ENCODE data around the gene ATP8A2. TPM values are rescaled to one million over a fixed set of nuclear protein-coding genes. Genes with fewer than 3 reads are reported as not detected.

The ATP8A2 gene
- total RNA-seq, 4 donors from 2014 or later: 0.29 to 0.65 (median 0.46) TPM

GRCh38 chr13:25910243-25910642 lies 538.5 kb downstream of the ATP8A2 start:
- no peak overlapping the region for H3K27ac ChIP-seq (replicated peaks in 1 of 4)
- TF ChIP-seq POLR2AphosphoS5 (IDR thresholded peaks at IDR 0.05) (no peak), POLR2A (IDR thresholded peaks at IDR 0.05; ENCODE audit: low read depth) (no peak), EP300 (IDR thresholded peaks at IDR 0.05) (no peak)
- TF ChIP-seq, protein P1, sequence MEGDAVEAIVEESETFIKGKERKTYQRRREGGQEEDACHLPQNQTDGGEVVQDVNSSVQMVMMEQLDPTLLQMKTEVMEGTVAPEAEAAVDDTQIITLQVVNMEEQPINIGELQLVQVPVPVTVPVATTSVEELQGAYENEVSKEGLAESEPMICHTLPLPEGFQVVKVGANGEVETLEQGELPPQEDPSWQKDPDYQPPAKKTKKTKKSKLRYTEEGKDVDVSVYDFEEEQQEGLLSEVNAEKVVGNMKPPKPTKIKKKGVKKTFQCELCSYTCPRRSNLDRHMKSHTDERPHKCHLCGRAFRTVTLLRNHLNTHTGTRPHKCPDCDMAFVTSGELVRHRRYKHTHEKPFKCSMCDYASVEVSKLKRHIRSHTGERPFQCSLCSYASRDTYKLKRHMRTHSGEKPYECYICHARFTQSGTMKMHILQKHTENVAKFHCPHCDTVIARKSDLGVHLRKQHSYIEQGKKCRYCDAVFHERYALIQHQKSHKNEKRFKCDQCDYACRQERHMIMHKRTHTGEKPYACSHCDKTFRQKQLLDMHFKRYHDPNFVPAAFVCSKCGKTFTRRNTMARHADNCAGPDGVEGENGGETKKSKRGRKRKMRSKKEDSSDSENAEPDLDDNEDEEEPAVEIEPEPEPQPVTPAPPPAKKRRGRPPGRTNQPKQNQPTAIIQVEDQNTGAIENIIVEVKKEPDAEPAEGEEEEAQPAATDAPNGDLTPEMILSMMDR (IDR thresholded peaks at IDR 0.05): no peak
- H3K27me3 ChIP-seq: no peaks in the 10 kb centered on the region
- DNase-seq (ENCODE audit: extremely low spot score): no peak
- WGBS: 93% methylated on average over 4 of the region's 4 CpGs
- H3K9me3 ChIP-seq: no peaks in the 10 kb centered on the region
- H3K36me3 ChIP-seq: no peaks in the 10 kb centered on the region
- no peak overlapping the region for H3K4me3 ChIP-seq
- H3K4me1 ChIP-seq: no peaks in the 10 kb centered on the region
- intact Hi-C loops (cut with DNase I): no loop called here

GRCh38 chr13:25910991-25911419 lies 539.2 kb downstream of the ATP8A2 start:
- TF ChIP-seq POLR2A (IDR thresholded peaks at IDR 0.05; ENCODE audit: low read depth): no peak
- no peak for TF ChIP-seq EP300 (IDR thresholded peaks at IDR 0.05)
- TF ChIP-seq POLR2AphosphoS5 (IDR thresholded peaks at IDR 0.05): no peak
- TF ChIP-seq, protein P1 (IDR thresholded peaks at IDR 0.05): no peak
- Histone ChIP-seq H3K9me3 (no peaks in the 10 kb centered on the region), H3K4me3 (no peak overlapping the region), H3K4me1 (no peaks in the 10 kb centered on the region), H3K27ac (replicated peaks in 1 of 4) (no peak overlapping the region), H3K27me3 (no peaks in the 10 kb centered on the region), H3K36me3 (no peaks in the 10 kb centered on the region)
- DNase-seq (ENCODE audit: extremely low spot score): no peak
- intact Hi-C loops (cut with DNase I): no loop called here

DNA sequence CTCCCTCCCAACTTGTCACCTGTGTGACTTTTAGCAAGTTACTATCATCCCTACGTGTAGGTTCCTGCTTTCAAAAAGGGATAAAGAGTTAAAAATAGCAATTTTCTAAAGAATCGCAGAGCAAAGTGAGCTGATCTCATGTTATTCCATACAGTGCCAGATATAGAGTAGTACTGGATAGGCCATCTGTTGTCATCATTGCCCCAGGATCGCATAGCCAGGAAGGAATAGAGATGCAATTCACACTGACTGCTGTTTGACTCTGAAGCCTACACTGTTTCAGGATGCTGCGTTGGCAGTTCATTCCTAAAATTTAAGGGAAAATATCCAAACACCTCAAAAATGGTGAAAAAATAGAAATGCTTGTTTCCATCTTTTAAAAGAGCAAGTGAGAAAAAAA lies 541.2 kb downstream of the ATP8A2 start:
- no peaks in the 10 kb centered on the region for H3K36me3 ChIP-seq
- no peaks in the 10 kb centered on the region for H3K9me3 ChIP-seq
- no peak overlapping the region for H3K4me3 ChIP-seq
- no peaks in the 10 kb centered on the region for H3K4me1 ChIP-seq
- H3K27ac ChIP-seq (replicated peaks in 1 of 4): no peak overlapping the region
- no peaks in the 10 kb centered on the region for H3K27me3 ChIP-seq
- intact Hi-C loops (cut with DNase I): no loop called here
- no peak for TF ChIP-seq POLR2AphosphoS5 (IDR thresholded peaks at IDR 0.05)
- TF ChIP-seq, protein P1 (IDR thresholded peaks at IDR 0.05): no peak
- TF ChIP-seq POLR2A (IDR thresholded peaks at IDR 0.05; ENCODE audit: low read depth): no peak
- TF ChIP-seq EP300 (IDR thresholded peaks at IDR 0.05): no peak
- no peak for DNase-seq (ENCODE audit: extremely low spot score)
- WGBS: 75% methylated on average over 4 of the region's 4 CpGs

DNA sequence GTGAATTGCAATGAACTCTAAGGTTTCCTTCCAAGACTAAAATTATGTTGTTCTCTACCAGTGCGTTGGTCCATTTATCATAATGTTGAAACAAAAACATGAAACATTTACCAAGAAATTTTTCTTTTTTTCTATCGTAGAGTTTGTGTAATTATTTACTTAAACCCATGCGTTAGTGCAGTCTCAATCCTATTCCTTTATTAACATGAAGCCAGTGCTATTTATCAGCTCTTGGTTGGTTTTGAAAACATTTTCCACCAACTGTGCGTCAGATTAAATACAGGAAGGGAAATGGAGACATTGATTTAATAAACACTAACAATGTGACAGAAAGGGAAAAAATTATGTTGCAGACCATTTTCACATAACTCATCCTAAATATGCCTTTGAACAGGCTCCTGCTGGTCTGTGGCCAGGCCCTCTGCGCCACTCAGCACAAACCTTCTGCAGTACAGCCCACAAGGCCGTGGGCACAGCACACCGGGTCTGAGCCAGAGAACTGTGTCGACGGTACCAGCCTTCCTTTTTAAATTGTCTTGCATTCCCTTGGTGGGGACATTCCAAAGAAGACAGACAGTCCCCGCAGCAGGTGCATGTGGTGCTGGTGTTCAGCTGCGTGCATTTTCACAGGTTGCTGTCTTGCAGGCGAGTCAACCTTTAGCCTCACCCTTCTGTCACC lies 544.2 kb downstream of the ATP8A2 start:
- TF ChIP-seq EP300 (IDR thresholded peaks at IDR 0.05) (no peak), POLR2A (IDR thresholded peaks at IDR 0.05; ENCODE audit: low read depth) (no peak), POLR2AphosphoS5 (IDR thresholded peaks at IDR 0.05) (no peak)
- TF ChIP-seq, protein P1 (IDR thresholded peaks at IDR 0.05): no peak
- H3K27me3 ChIP-seq: no peaks in the 10 kb centered on the region
- no peak for DNase-seq (ENCODE audit: extremely low spot score)
- intact Hi-C loops (cut with DNase I): no loop called here
- H3K4me1 ChIP-seq: no peaks in the 10 kb centered on the region
- H3K9me3 ChIP-seq: no peaks in the 10 kb centered on the region
- H3K36me3 ChIP-seq: no peaks in the 10 kb centered on the region
- no peak overlapping the region for H3K27ac ChIP-seq (replicated peaks in 1 of 4)
- H3K4me3 ChIP-seq: no peak overlapping the region
- 69% methylated on average over 12 of the region's 12 CpGs for WGBS

DNA sequence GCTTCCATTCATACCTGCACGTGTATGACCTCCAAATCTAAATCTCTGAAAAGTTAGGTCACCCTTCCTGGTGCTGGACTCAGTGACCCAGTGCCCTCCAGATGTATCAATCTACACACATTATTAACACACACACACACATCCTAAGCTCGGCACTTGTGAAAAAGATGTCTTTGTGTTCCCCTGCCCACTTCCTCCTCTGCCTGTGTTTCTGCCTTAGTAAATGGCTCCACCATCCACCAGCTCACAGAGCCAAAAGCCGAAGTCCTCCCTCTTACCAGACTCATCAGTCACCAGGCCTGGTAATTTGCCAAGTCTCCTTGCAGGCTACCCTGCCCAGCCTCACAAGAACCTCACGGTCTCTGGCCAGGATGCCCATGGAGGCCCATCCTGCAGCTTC lies 548.5 kb downstream of the ATP8A2 start:
- no peak for DNase-seq (ENCODE audit: extremely low spot score)
- Histone ChIP-seq H3K27ac (replicated peaks in 1 of 4) (no peak overlapping the region), H3K36me3 (no peaks in the 10 kb centered on the region), H3K4me3 (no peak overlapping the region), H3K9me3 (no peaks in the 10 kb centered on the region), H3K27me3 (no peaks in the 10 kb centered on the region), H3K4me1 (no peaks in the 10 kb centered on the region)
- TF ChIP-seq, protein P1 (IDR thresholded peaks at IDR 0.05): no peak
- TF ChIP-seq POLR2AphosphoS5 (IDR thresholded peaks at IDR 0.05) (no peak), POLR2A (IDR thresholded peaks at IDR 0.05; ENCODE audit: low read depth) (no peak), EP300 (IDR thresholded peaks at IDR 0.05) (no peak)
- intact Hi-C loops (cut with DNase I): no loop called here
- 91% methylated on average over 4 of the region's 4 CpGs for WGBS
